GM18508 (cell line): ENCODE results near the gene TBC1D14.

Experiments
- ATAC-seq: cut with Tn5 transposase; IDR thresholded peaks from one replicate; pipeline ENCODE4 v1.9.1; 2021; ENCODE audit warnings: moderate number of reproducible peaks; ENCODE audit not compliant: insufficient read depth, unreplicated experiment

TBC1D14 gene

GRCh38 chr4:6926081-6926480, 16.5 kb downstream of the TBC1D14 start:
- no peak for ATAC-seq

DNA sequence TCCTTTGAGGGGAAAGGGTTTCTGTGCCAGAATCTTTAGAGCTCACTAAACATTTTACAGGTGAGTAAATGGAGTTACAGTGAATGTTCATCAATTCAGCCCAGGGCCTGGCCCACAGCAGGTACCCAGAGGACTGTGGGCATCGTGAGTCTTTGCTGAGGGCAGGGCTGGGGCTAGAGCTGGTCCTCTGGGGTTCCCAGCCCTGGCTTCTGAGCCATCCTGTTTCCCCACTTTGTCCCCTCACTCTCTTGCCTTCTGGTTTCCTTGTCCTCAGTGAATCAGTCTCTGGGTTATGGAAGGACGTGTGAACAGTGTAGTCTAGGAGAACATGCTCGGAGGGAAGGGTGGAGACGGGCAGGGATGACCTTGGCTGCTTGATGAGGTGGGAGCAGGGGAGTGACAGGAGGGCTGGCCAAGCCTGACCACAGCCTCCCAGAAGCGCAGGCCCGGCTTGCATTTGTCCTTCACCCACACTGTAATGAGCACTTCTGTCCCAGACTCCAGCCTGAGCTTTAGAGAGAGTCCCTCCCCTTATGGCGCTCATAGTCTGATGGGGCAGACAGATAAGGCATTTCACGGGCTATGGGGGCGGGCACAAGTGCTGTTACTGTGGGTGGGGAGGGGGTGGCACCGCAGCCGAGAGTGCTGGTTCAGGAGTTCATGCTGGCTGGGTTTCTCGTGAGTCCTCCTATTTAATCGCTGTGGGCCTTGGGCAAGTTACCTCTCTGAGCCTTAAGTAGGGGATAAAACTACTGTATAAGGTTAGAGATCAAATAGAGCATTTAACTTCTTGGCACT, 17.3 kb downstream of the TBC1D14 start:
- ATAC-seq = no peak

DNA sequence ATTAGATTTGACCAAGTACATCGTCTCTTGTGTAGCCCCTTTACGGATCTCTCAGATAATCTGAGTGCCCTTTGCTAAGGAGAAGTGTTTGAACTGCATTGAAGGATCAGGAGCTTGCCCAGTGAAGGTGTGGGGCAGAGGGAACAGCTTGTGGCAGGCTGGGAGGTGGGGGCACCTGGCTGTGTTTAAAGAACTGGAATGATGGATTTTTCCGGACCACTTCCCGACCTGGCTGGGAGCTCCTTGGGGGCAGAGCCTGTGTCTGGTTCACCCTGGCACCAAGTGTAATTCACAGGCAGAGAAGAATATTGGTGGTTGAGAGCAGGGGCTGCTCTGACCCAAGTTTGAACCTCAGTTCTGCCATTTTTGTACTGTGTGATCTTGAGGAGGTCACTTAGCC, 18.5 kb downstream of the TBC1D14 start:
- no peak for ATAC-seq

- no peak for ATAC-seq
Observed at GRCh38 chr4:6929339-6929811, 19.7 kb downstream of the TBC1D14 start.

- ATAC-seq = no peak
Observed at GRCh38 chr4:6929812-6930464, 20.3 kb downstream of the TBC1D14 start.

DNA sequence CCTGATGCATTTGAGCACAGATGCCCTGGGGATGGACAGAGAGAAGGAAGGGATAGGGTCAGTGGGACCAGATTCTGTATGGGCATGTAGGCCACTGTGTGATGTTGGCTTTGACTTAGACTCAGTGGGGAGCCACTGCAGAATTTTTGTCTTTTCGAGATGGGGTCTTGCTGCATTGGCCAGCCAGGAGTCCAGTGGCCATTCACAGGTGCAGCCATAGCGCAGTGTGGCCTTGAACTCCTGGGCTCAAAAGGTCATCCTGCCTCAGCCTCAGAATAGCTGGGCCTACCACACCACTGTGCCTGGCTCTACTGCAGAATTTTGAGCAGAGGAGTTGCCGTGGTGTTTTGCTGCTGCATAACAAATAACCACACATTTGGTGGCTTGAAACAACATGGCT, 22.8 kb downstream of the TBC1D14 start:
- no peak for ATAC-seq

DNA sequence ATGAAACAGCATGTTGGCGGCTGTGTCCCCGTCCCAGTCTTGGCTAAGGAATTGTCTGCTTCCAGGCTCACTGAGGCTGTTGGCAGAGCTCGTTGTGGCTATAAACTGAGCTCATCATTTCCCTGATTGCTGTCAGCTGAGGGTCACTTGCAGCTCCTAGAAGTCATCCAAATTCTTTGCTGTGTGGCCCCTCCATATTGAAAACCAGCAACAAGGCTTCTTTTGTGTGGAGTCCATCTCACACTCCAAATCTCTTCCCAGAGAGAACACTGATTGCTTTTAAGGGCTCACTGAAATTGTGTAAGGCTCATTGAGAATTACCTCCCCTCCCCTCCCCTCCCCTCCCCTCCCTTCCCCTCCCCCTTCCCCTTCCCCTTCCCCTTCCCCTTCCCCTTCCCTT, 23.3 kb downstream of the TBC1D14 start:
- no peak for ATAC-seq

- no peak for ATAC-seq
Observed at GRCh38 chr4:6933691-6934430, 24.2 kb downstream of the TBC1D14 start.

DNA sequence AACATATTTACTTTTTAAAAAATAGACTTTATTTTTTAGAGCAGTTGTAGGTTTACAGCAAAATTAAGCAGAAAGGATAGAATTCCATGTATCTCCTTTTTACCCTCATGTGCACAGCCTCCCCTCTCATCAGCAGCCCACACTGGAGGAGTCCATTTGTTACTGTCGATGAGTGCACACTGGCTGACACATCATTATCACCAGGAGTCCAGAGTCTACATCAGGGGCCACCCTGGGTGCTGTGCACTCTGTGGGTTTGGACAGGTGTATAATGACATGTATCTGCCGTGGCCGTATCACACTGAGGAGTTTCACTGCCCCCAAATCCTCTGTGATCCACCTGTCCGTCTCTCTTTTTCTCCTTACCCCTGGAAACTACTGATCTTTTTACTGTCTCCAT, 26.3 kb downstream of the TBC1D14 start:
- no peak for ATAC-seq

- no peak for ATAC-seq
Observed at GRCh38 chr4:6937201-6937600, 27.6 kb downstream of the TBC1D14 start.

- no peak for ATAC-seq
Observed at GRCh38 chr4:6937754-6938153, 28.1 kb downstream of the TBC1D14 start.

DNA sequence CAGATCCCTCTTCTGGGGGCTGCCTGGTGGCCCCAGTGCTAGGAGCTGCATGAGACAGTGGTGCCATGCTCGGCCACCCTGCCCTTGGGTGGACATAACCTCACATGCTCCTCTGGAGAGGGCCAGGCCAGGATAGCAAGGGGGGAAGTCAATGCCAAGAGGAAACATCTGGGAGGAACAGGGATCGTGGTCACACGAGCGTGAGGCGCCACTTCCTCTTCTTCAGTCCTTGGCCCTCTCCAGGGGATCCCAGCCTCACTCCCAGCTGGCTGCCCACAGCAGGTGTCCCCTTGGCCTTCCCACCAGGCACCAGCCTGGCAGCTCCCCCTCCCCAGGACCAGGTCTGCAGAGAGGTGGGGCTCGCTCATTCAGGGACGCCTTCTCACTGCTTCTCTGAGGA, 28.6 kb downstream of the TBC1D14 start:
- no peak for ATAC-seq

DNA sequence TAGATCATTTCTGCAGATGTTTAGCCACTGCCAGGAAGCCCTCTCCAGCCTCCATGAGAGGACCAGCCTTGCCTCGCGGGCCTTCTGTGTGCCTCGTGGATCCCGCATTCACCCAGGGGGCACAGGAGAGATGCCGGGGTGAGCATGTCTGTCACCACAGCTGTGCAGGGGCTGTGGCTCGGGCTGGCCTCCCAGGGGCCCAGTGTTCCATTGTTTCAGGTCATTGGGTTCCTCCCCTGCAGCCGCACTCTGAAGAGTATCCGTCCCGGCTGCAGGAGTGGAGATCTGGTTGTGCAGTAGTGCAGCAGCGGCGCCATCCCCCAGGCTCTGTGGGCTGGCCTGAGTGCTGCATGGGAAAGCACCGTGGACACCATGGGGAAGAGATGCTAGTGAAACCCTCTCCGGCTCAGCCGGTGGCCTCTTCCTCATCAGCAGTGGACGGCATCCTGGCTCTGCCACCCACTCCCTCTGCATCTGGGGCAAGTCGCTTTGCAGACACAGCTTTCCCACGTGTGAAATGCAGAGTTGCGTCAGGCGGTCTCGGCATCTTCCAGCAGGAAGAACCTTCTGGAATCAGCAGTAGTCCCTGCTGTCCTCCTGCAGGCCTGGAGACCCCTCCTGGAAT, 29.1 kb downstream of the TBC1D14 start:
- no peak for ATAC-seq

DNA sequence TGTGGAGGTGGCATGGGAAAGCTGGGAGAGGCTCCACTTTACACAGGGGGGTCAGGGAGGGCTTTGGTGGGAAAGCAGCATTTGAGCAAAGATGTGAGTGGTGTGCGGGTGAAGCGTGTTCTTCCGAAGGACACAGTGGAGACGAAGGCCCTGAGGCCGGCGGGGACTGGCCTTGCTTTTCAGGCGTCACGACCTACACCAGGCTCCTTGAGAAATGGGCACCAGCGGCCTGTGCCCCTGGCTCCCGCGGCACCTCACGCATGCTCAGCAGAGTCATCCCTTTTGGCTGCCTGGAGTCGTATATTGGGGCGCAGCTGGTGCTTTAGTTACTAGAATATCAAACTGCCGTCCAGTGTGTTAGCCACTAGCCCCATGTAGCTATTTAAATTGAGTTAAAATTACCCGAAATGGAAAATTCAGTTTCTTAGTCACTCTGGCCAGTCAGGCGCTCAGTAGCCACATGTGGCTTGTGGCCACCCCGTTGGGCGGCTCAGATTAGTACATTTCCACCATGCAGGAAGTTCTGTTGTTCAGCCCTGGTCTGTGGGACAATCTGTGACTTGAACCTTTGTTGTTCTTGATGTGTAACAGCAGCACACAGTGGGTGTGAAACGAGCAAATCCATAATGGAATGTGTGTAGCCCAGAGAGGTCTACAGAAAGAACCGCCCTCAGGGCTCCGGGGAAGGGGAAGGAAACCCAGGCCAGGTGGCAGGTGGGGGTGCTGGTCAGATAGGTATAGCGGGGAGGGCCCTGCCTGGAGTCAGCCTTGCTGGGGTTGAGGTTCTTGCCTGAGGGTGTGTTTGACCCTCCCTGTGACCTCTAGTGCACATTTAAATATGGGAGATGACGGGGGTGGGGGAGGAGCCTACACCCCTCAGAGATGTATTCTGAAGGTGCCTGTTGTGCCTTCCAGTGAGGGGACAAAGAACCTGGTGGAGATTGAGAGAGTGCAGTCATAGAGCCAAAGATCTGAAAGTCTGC, 30.4 kb downstream of the TBC1D14 start:
- no peak for ATAC-seq

DNA sequence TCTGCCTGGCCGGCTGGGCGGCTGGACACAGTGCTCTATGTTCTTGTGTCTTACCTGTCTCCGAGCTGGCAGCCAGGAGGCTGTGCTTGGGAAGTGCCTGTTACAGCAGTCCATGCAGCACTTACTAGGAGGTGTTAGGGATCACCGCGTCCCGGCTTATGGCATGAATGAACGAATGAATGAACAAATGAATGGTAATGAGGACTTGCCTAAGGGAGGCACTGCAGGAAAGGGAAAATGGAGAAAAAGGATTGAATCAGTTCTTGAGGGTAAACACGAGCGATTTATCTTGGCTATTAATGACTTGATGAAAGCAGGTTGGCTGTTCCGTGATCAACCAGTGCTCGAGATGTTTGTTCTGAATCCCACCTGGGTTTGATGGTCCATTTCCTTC, 31.1 kb downstream of the TBC1D14 start:
- no peak for ATAC-seq

DNA sequence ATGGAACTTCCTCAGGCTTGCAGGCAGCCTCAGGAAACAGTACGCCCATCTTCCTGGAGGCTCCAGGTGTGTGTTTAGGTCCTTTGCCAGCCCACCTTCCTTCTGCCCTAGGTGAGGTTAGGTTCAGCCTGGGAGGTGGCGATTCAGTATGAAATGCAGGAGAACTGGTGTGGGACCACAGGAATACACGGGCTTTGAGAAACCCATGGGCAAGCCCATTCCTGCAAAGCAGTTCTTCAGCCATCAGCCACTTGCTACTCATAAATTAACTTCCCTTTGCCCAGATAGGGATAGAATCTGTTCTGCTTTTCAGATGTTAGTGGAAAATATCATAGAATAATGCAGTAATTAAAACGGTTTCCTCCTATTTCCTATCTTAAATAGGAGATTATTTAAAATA, 32.2 kb downstream of the TBC1D14 start:
- no peak for ATAC-seq

GRCh38 chr4:6942238-6942800, 32.7 kb downstream of the TBC1D14 start:
- peak; percentile 49 for ATAC-seq

DNA sequence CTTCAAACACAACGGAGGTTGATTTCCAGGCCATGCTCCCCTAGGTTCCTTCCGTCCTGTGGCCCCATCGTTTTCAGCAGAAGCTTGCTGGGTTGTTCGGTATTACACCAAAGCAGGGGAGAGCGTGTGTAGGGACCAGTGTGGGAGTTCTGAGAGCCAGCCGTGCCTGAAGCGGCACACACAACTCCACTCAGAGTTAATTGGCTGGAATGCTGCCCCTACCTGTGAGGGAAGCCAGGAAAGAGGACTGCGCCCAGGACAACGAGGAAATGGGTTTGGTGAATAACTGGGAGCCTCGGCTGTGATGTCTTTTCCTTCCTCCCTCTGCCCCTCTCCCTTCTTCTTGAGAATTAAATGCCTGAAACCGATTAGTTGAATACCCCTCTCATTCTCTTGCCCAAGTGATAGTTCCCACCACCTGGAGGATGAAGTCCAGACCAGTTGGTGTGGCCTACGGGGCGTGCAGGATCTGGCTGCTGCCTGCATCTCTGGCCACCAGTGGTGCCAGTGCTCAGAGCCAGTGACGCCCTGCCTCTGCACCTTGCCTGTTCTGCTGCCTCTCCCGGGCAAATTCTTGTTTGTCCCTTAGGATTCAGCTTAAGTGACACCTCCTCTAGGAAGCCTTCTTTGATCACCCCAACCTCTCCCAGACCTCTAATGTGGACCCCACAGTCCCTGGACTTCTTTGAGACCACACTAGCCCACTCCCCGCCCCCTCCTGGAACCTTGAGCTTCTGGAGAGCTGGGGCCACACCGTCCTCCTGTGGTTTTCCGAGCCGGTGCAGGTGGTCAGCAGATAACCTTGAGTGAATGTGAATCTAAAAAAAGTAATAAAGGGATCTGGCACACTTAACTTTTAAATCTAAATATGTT, 33.6 kb downstream of the TBC1D14 start:
- no peak for ATAC-seq
